K562 (cell line): ENCODE data around the gene COG2. TPM values are rescaled to one million over a fixed set of nuclear protein-coding genes. Genes with fewer than 3 reads are reported as not detected.

Experiments used
- ATAC-seq: fragments of 200-7000 bp; cut with Tn5 transposase; 3 replicates; pipeline ENCODE4 v1.9.1; 2020; ENCODE audit warnings: moderate library complexity
- BruUV-seq: library from RNA; stranded (reverse); fragments of 400-500 nt; replicated peaks from 2 replicates; lab custom pipeline; 2021; lab: Mats Ljungman, UMichigan
- CTCF ChIA-PET: fragments of 300-600 bp; formaldehyde crosslinking; extraction: SDS; loops from one replicate; lab custom pipeline; 2021; ENCODE audit warnings: low intra/inter-chr PET ratio; lab: Yijun Ruan, JAX
- POLR2A ChIA-PET: fragments of 300-600, 350-650 bp; sonication (Branson Sonifier 250); formaldehyde crosslinking; extraction: SDS; loops from one replicate; lab custom pipeline; 2021; ENCODE audit warnings: antibody characterized with exemption, inconsistent platforms; lab: Yijun Ruan, JAX
- DNase-seq, 4 experiments: peaks; one replicate each; pipeline versions ENCODE4 v3.0.0 to v3.0.0-alpha.2; 2011 to 2018; ENCODE audit warnings: low spot score in 3 of 4, mixed read lengths in 3 of 4; ENCODE audit errors: extremely low read depth in 1 of 4
- FAIRE-seq: peaks from 2 replicates; lab custom pipeline; 2011; peaks lifted over from hg19 to GRCh38; lab: Jason Lieb, UNC
- H2AFZ ChIP-seq: 2 replicates; pipeline ENCODE4 v1.6.0; 2011; ENCODE audit warnings: low read depth, low read length, control low read depth, inconsistent platforms
- H3K27ac ChIP-seq: fragments of 200-600 bp; 3 replicates; pipeline ENCODE4 v1.8.0; 2011; ENCODE audit warnings: low read depth, mild to moderate bottlenecking, control low read depth, inconsistent platforms, low read length, moderate library complexity, mixed read lengths; ENCODE audit errors: extremely low read depth
- H3K27me3 ChIP-seq, 2 experiments: fragments of 300-600 bp in 1 of 2; 2 replicates in 1 of 2; 3 replicates in 1 of 2; pipeline versions ENCODE4 v1.6.0 to v1.8.0; 2011; ENCODE audit warnings: inconsistent platforms in 2 of 2, low read length in 2 of 2, mild to moderate bottlenecking in 1 of 2, mixed read lengths in 1 of 2, moderate library complexity in 1 of 2; ENCODE audit not compliant: control insufficient read depth in 2 of 2, insufficient read depth in 2 of 2
- H3K36me3 ChIP-seq: fragments of 300-600 bp; 3 replicates; pipeline ENCODE4 v1.8.0; 2011; ENCODE audit warnings: mild to moderate bottlenecking, low read length, inconsistent platforms; ENCODE audit not compliant: control insufficient read depth, insufficient read depth
- H3K4me1 ChIP-seq, 2 experiments: fragments of 200-600 bp in 1 of 2; replicated peaks in 1 of 2; 2 replicates in 1 of 2; 3 replicates in 1 of 2; pipeline versions ENCODE4 v1.5.1 to v1.8.0; 2011; ENCODE audit warnings: inconsistent platforms in 2 of 2, low read length in 2 of 2, mild to moderate bottlenecking in 1 of 2, mixed read lengths in 1 of 2, moderate library complexity in 1 of 2; ENCODE audit not compliant: control insufficient read depth in 2 of 2, insufficient read depth in 2 of 2
- H3K4me2 ChIP-seq: 2 replicates; pipeline ENCODE4 v1.6.1; 2011; ENCODE audit warnings: low read length, control low read depth, inconsistent platforms, mixed read lengths; ENCODE audit not compliant: insufficient read depth
- H3K4me3 ChIP-seq: fragments of 200-600 bp; sonication (generic), shearing (Covaris generic); 2 replicates; pipeline ENCODE4 v1.5.1; 2016; ENCODE audit warnings: control low read depth, inconsistent platforms
- H3K79me2 ChIP-seq: fragments of 200-600 bp; 3 replicates; pipeline ENCODE4 v1.8.0; 2011; ENCODE audit warnings: low read length, inconsistent platforms; ENCODE audit not compliant: control insufficient read depth, insufficient read depth
- H3K9ac ChIP-seq, 2 experiments: 2 replicates each; pipeline versions ENCODE4 v1.6.0 to v1.6.1; 2011; ENCODE audit warnings: low read depth in 2 of 2, low read length in 2 of 2, control low read depth in 1 of 2, inconsistent platforms in 1 of 2, mild to moderate bottlenecking in 1 of 2, mixed read lengths in 1 of 2; ENCODE audit not compliant: insufficient read depth in 1 of 2
- H3K9me1 ChIP-seq: one replicate; pipeline ENCODE4 v1.6.0; 2011; ENCODE audit warnings: inconsistent platforms, mild to moderate bottlenecking, low read length, moderate library complexity; ENCODE audit not compliant: control insufficient read depth, insufficient read depth
- H3K9me3 ChIP-seq: replicated peaks from 2 replicates; pipeline ENCODE4 v1.5.1; 2011; ENCODE audit warnings: low read depth, low read length, inconsistent platforms; ENCODE audit not compliant: control insufficient read depth, insufficient read depth
- H4K20me1 ChIP-seq: replicated peaks from 2 replicates; pipeline ENCODE4 v1.6.1; 2011; ENCODE audit warnings: low read length, inconsistent platforms, mixed read lengths; ENCODE audit not compliant: control insufficient read depth, insufficient read depth
- CHCHD3 ChIP-seq: fragments of 250-450 bp; sonication (Bioruptor Pico); IDR thresholded peaks from 2 replicates; pipeline ENCODE4 v2.1.2; 2022; ENCODE audit warnings: mild to moderate bottlenecking
- E2F3 ChIP-seq: fragments of 250-450 bp; sonication (Bioruptor Pico); IDR thresholded peaks from 2 replicates; pipeline ENCODE4 v1.4.0; 2020; ENCODE audit warnings: mild to moderate bottlenecking
- EP300 ChIP-seq: IDR thresholded peaks from 2 replicates; pipeline ENCODE4 v1.6.1; 2012; ENCODE audit warnings: low read length, improper control_type of control experiment
- LCOR ChIP-seq: sonication (generic); formaldehyde crosslinking; IDR thresholded peaks from 2 replicates; pipeline ENCODE4 v1.8.0; 2022; ENCODE audit warnings: mild to moderate bottlenecking, missing genetic modification reagents
- MXI1 ChIP-seq: IDR thresholded peaks from 2 replicates; pipeline ENCODE4 v1.6.1; 2011; ENCODE audit warnings: low read depth, mild to moderate bottlenecking, improper control_type of control experiment, low read length
- NFIC ChIP-seq: fragments of 450-650 bp; IDR thresholded peaks from 2 replicates; pipeline ENCODE4 v1.6.1; 2017; ENCODE audit warnings: mild to moderate bottlenecking, inconsistent platforms
- SUPT5H ChIP-seq: fragments of 450-650 bp; IDR thresholded peaks from 2 replicates; pipeline ENCODE4 v1.6.1; 2016
- ZNF133 ChIP-seq: fragments of 250-450 bp; sonication (Bioruptor Pico); IDR thresholded peaks from 2 replicates; pipeline ENCODE4 v1.4.0; 2020; ENCODE audit warnings: mild to moderate bottlenecking
- ZNF511 ChIP-seq: sonication (generic); formaldehyde crosslinking; IDR thresholded peaks from 2 replicates; pipeline ENCODE4 v1.8.0; 2022; ENCODE audit warnings: mild to moderate bottlenecking, missing genetic modification reagents
- WGBS: fragments of 100-300 bp; shearing (Covaris generic); methylation state at CpG from one replicate; pipeline ENCODE4 v1.1.6; 2016; ENCODE audit warnings: low coverage, mixed read lengths; ENCODE audit not compliant: insufficient coverage; ENCODE audit errors: missing lambda C conversion rate; 5-methylcytosine and 5-hydroxymethylcytosine counted together
- in situ Hi-C: fragments of 300-500 bp; cut with MboI; formaldehyde crosslinking; loops from 4 replicates; pipeline ENCODE4 v1.15.0; 2018; ENCODE audit warnings: inconsistent platforms, mixed read lengths
- intact Hi-C: fragments of 100-400 bp; cut with micrococcal nuclease; formaldehyde crosslinking; loops from 2 replicates; pipeline ENCODE4 v1.14.2; 2022
- polyA plus RNA-seq, 8 experiments: library from polyadenylated mRNA; depleted of rRNA in 4 of 8; stranded (reverse) in 5 of 8; unstranded in 3 of 8; fragments of >200 nt; fragmentation: Nextera tagmentation in 2 of 8; fragmentation: Illumina TruSeq in 1 of 8; extraction: Ambion mirVana in 2 of 8; extraction: Trizol in 1 of 8; gene quantifications; 2 replicates each; pipeline versions ENCODE4 v1.2.1 to v1.2.3, GENCODE V29; 2011 to 2014; ENCODE audit warnings: inconsistent platforms in 1 of 8, missing spikeins in 1 of 8
- total RNA-seq, 7 experiments: library from RNA; depleted of rRNA in 6 of 7; stranded (reverse); fragments of >200 nt in 6 of 7; fragmentation: Illumina TruSeq in 2 of 7; extraction: Trizol in 2 of 7; gene quantifications; 2 replicates each; pipeline versions ENCODE4 v1.2.1 to v1.2.3, GENCODE V29; 2011 to 2021; ENCODE audit warnings: low replicate concordance in 1 of 7
- TF ChIP-seq, protein P1 (sequence below): fragments of 450-650 bp; formaldehyde crosslinking; IDR thresholded peaks from 2 replicates; pipeline ENCODE4 v1.4.0; 2022; ENCODE audit warnings: missing genetic modification characterization
- TF ChIP-seq, protein P2 (sequence below), 2 experiments: fragments of 450-650 bp in 1 of 2; sonication (generic) in 1 of 2; formaldehyde crosslinking in 1 of 2; IDR thresholded peaks in 1 of 2; conservative IDR thresholded peaks in 1 of 2; 2 replicates each; pipeline versions ENCODE4 v1.6.1 to v1.8.1; 2016 to 2023; ENCODE audit warnings: mild to moderate bottlenecking in 2 of 2, moderate library complexity in 2 of 2, inconsistent platforms in 1 of 2, missing genetic modification reagents in 1 of 2
- TF ChIP-seq, protein P3 (sequence below): fragments of 150-350 bp; conservative IDR thresholded peaks from 2 replicates; pipeline ENCODE4 v1.6.1; 2014; ENCODE audit warnings: low read length
- TF ChIP-seq, protein P4 (sequence below): fragments of 250-450 bp; sonication (Bioruptor Pico); IDR thresholded peaks from 2 replicates; pipeline ENCODE4 v1.5.0; 2020; ENCODE audit warnings: mild to moderate bottlenecking, borderline replicate concordance

Gene COG2
- total and polyA plus RNA-seq, 9 of the 15 experiments (the other 6 are each of a cell fraction or from before 2014, with no cell fraction given), result 22.0 to 51.7 (median 33.3) TPM

DNA sequence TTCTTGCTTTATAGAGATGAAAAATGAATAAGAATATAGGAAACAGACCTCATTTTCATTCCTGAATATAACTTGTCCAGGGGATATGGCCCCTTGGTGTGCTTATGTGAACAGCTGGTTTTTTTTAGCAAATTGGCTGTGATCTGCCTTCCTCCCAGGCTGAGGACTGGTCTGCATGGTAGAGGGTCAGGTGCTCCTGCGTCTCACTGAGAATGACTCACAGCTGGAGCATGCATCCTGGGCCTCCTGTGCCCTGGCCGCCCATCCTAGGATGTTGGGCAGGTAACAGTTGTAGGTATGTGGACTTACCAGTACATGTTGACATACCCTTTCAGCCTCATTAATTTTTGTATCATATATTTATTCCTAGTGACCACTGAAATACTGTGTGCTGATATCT is 41.9 kb downstream of the COG2 start:
- Histone ChIP-seq H3K36me3 (peaks cover 86% of the 10 kb centered on the region), H3K4me3 (no peak overlapping the region), H4K20me1 (peaks cover 6% of the 10 kb centered on the region; the same call in 1 of the 2 replicates), H3K9ac (no peak overlapping the region), H2AFZ (no peak overlapping the region), H3K27me3 (no peaks in the 10 kb centered on the region), H3K4me2 (no peak overlapping the region), H3K9me3 (no peaks in the 10 kb centered on the region), H3K79me2 (no peaks in the 10 kb centered on the region; the same call in 2 of the 3 replicates), H3K9me1 (no peaks in the 10 kb centered on the region), H3K4me1 (peaks cover 3 to 15% of the 10 kb centered on the region in 2 experiments; a peak in 4 of 5 replicates), H3K27ac (no peak overlapping the region)
- in situ Hi-C loops, result no loop called here
- ATAC-seq (no peak), DNase-seq (no peak), FAIRE-seq (no peak)
- intact Hi-C loops, result no loop called here
- ChIA-PET CTCF (no interaction called here), POLR2A (no interaction called here)
- WGBS, result 97% methylated on average over 2 of the region's 2 CpGs
- no TSS peak for BruUV-seq
- TF ChIP-seq ZNF133, result no peak
- TF ChIP-seq, protein P1, sequence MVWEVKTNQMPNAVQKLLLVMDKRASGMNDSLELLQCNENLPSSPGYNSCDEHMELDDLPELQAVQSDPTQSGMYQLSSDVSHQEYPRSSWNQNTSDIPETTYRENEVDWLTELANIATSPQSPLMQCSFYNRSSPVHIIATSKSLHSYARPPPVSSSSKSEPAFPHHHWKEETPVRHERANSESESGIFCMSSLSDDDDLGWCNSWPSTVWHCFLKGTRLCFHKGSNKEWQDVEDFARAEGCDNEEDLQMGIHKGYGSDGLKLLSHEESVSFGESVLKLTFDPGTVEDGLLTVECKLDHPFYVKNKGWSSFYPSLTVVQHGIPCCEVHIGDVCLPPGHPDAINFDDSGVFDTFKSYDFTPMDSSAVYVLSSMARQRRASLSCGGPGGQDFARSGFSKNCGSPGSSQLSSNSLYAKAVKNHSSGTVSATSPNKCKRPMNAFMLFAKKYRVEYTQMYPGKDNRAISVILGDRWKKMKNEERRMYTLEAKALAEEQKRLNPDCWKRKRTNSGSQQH (CRISPR knock-in tag), result no peak
- TF ChIP-seq NFIC, result no peak
- no peak for TF ChIP-seq MXI1
- no peak for TF ChIP-seq EP300
- TF ChIP-seq, protein P2, sequence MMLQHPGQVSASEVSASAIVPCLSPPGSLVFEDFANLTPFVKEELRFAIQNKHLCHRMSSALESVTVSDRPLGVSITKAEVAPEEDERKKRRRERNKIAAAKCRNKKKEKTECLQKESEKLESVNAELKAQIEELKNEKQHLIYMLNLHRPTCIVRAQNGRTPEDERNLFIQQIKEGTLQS (IDR thresholded peaks at IDR 0.05), result no peak
- TF ChIP-seq, protein P2 (CRISPR knock-in tag; conservative IDR thresholded peaks at IDR 0.05), result no peak
- no peak for TF ChIP-seq E2F3 (CRISPR knock-in tag)
- TF ChIP-seq ZNF511 (CRISPR knock-in tag), result no peak
- TF ChIP-seq, protein P3, sequence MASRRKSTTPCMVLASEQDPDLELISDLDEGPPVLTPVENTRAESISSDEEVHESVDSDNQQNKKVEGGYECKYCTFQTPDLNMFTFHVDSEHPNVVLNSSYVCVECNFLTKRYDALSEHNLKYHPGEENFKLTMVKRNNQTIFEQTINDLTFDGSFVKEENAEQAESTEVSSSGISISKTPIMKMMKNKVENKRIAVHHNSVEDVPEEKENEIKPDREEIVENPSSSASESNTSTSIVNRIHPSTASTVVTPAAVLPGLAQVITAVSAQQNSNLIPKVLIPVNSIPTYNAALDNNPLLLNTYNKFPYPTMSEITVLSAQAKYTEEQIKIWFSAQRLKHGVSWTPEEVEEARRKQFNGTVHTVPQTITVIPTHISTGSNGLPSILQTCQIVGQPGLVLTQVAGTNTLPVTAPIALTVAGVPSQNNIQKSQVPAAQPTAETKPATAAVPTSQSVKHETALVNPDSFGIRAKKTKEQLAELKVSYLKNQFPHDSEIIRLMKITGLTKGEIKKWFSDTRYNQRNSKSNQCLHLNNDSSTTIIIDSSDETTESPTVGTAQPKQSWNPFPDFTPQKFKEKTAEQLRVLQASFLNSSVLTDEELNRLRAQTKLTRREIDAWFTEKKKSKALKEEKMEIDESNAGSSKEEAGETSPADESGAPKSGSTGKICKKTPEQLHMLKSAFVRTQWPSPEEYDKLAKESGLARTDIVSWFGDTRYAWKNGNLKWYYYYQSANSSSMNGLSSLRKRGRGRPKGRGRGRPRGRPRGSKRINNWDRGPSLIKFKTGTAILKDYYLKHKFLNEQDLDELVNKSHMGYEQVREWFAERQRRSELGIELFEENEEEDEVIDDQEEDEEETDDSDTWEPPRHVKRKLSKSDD, result no peak
- TF ChIP-seq SUPT5H, result no peak
- TF ChIP-seq CHCHD3 (CRISPR knock-in tag), result no peak
- no peak for TF ChIP-seq LCOR (CRISPR knock-in tag)
- TF ChIP-seq, protein P4, sequence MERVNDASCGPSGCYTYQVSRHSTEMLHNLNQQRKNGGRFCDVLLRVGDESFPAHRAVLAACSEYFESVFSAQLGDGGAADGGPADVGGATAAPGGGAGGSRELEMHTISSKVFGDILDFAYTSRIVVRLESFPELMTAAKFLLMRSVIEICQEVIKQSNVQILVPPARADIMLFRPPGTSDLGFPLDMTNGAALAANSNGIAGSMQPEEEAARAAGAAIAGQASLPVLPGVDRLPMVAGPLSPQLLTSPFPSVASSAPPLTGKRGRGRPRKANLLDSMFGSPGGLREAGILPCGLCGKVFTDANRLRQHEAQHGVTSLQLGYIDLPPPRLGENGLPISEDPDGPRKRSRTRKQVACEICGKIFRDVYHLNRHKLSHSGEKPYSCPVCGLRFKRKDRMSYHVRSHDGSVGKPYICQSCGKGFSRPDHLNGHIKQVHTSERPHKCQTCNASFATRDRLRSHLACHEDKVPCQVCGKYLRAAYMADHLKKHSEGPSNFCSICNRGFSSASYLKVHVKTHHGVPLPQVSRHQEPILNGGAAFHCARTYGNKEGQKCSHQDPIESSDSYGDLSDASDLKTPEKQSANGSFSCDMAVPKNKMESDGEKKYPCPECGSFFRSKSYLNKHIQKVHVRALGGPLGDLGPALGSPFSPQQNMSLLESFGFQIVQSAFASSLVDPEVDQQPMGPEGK (CRISPR knock-in tag), result no peak
